SK-N-MC (cell line): ENCODE measurements around the gene NLRP11.

Experiments
- EZH2 ChIP-seq: fragments of 200-600 bp; sonication (generic); IDR thresholded peaks from one replicate; pipeline ENCODE4 v1.6.1; 2017; ENCODE audit warnings: antibody characterized with exemption
- FOXP2 ChIP-seq: optimal IDR thresholded peaks from 2 replicates; pipeline ENCODE3; 2011; ENCODE audit warnings: mild to moderate bottlenecking, moderate library complexity; ENCODE audit not compliant: insufficient read depth; ENCODE audit errors: extremely low read length, control extremely low read depth
- POLR2AphosphoS5 ChIP-seq: IDR thresholded peaks from 2 replicates; pipeline ENCODE4 v1.6.1; 2012; ENCODE audit warnings: mild to moderate bottlenecking, low read depth, low read length, borderline replicate concordance

DNA sequence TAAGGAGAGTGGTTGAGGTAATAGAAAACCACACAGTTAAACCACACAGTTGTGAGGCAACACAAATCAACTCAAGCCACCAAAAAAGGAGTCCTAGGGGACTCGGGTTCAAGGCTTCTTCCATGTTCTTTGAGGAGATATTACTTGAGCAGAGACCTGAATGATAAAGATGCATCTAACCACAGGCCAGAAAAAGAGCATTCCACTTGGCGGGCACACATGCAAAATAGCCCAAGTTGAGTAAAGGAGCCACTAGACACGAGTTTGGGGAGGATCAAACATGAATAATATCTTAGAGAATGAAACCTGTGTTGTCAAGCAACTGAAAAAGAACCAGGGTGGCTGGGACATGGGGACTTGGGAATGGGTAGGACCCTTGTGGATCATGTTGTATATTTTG, 34.7 kb upstream of the NLRP11 start:
- no peak for TF ChIP-seq EZH2
- TF ChIP-seq POLR2AphosphoS5, result no peak
- TF ChIP-seq FOXP2, result no peak
